T follicular helper cell (primary cell): ENCODE measurements around the gene KEAP1.
A peak's percentile ranks its signal among the peaks of the same experiment; 100 is the strongest.
"Not testable (repeated sequence)": the region's sequence is repeated elsewhere in the genome, so short reads cannot be mapped to it uniquely, and the experiment has no call there.

Source experiments
- DNase-seq: peaks from one replicate; pipeline ENCODE4 v3.0.0-alpha.2; 2020; ENCODE audit warnings: low read depth
- total RNA-seq, 2 experiments: gene quantifications; one replicate each; lab custom pipeline; 2026; lab: John Stamatoyannopoulos, UW

Gene KEAP1
- total RNA-seq = 74.6 to 107 reads per million in 2 experiments

- DNase-seq = no peak
Observed at GRCh38 chr19:10503002-10503789, at the start of gene KEAP1. Gene KEAP1 (minus strand): TSS chr19:10503356. CDS start chr19:10500033, 3,323 bp downstream.

DNA sequence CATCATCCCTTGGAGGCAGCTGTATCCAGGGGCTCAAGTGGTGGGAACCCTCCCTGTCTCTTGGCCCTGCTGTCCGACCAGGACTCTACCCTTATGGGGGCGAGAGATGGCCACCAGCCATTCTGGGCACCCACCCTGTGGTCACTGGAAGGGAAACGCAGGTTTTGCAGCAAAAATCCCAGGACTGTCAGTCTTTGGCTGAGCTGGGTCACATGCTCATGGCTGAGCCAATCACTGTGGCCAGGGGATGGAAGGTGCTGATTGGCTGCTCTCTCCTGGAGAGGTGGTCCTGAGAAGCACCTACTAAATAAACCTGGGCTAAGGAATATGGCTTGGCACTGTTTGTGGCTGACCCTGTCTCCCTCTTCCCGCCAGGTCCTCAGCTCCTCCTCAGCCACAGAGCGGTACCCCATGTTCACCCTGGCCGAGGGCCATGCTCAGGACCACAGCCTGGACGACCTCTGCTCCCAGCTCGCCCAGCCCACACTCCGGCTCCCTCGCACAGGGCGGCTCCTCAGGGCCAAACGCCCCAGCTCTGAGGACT, 49.4 kb upstream of the KEAP1 start:
- DNase-seq = no peak

- no peak for DNase-seq
Observed at GRCh38 chr19:10551698-10552301, 48.6 kb upstream of the KEAP1 start.

DNA sequence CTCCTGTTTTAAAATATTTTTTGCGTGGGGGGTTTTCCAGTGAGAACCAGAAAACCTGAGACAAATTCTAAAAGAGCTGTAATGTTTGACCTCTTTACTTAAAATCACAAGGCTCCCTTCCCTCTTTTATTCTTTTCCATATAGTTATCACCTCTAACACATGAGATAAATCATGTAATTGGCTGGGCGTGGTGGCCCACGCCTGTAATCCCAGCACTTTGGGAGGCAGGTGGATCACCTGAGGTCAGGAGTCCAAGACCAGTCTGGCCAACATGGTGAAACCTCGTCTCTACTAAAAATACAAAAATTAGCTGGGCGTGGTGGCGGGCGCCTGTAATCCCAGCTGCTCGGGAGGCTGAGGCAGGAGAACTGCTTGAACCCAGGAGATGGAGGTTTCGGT, 47.9 kb upstream of the KEAP1 start:
- DNase-seq = not testable (repeated sequence)

GRCh38 chr19:10550336-10550735, 47.2 kb upstream of the KEAP1 start:
- no peak for DNase-seq

GRCh38 chr19:10549733-10550132, 46.6 kb upstream of the KEAP1 start:
- DNase-seq = no peak

GRCh38 chr19:10548746-10549276, 45.7 kb upstream of the KEAP1 start:
- DNase-seq = no peak

DNA sequence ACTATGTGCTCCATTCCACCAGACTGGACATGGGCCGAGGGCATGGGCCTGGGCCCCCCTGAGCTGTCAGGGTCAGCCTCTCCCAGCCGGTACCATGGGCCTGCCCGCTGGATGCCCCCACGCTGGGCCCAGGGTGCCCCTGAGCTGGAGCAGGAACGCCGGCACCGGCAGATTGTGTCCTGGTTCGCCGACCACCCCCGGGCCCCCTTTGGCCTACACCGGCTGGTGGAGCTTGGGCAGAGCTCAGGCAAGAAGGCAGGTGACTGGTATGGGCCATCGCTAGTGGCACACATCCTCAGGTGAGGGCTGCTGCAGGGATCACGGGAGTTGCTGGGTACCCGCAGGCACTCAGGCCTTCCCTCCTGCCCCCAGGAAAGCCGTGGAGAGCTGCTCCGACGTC, 43.7 kb upstream of the KEAP1 start:
- no peak for DNase-seq

DNA sequence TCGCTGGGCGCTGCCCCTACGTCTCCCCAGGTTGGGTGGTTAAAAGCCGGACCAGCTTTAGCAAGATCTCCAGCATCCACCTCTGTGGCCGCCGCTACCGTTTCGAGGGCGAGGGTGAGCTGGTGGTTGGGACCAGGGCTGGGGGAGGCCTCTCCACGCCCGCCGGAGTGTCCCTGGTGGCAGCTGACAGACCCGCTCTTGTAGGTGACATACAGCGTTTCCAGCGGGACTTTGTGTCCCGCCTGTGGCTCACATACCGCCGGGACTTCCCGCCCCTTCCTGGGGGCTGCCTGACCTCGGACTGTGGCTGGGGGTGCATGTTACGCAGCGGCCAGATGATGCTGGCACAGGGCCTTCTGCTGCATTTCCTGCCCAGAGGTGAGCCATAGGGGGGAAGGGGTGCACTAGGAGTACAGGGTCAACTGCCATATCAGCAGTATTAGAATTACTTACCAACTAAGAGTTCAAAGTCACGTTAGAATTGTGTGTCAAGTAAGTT, 41.6 kb upstream of the KEAP1 start:
- no peak for DNase-seq

- DNase-seq = no peak
Observed at GRCh38 chr19:10544242-10544752, 41.1 kb upstream of the KEAP1 start.

DNA sequence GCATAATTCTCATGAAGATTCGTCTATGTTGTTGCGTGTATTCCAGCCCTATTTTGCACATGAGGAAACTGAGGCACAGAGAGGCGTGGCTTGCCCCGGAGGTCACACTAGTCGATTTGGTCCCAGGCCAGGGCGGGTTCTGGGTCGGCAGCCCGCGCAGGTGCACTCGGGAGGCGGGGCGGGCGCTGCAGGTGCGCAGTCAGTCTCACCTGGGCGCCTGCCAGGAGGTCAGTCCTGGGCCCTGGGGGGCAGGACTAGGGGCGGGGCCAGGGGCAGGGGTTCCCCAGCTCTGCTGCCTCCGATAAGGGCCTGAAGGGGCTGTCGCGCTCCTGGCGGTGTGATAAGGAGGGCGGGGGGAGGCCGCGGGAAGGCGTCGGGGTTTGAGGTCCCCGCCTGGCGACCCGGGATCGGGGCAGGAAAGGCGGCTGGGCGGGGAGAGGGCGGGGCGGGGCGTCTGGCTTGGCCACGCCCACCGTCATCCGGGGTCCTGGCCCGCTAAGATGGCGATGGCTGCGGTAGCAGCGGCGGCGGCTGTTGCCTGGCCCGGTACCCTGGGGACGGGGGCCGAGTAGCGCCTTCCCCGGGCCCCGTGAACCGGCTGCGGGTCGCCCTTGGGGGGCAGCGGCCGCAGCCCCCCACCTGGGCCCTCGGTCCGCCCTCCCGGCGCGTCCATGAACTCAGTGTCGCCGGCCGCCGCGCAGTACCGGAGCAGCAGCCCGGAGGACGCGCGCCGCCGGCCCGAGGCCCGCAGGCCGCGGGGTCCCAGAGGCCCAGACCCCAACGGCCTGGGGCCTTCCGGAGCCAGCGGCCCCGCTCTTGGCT, 40.5 kb upstream of the KEAP1 start, which contains the start of gene ATG4D:
Gene ATG4D (plus strand): TSS at position 485 of the 822 bp plus-strand sequence. CDS start 187 bp downstream, at position 672.
- peak; percentile 76 for DNase-seq

DNA sequence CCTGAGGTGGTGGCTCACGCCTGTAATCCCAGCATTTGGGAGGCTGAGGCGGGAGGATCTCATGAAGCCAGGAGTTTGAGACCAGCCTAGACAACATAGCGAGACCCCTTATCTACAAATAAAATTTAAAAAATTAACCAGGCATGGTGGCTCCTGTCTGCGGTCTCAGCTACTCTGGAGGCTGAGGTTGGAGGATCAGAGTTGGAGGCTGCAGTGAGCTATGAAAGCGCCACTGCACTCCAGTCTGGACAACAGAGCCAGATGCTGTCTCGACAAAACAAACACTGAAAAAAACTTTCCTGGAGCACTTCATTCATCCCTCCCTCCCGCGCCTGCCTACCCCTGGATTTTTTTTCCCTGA, 39.9 kb upstream of the KEAP1 start:
- DNase-seq = no peak

- DNase-seq = not testable (repeated sequence)
Observed at GRCh38 chr19:10539016-10539415, 35.9 kb upstream of the KEAP1 start.

- DNase-seq = no peak
Observed at GRCh38 chr19:10538204-10538983, 35.2 kb upstream of the KEAP1 start.

GRCh38 chr19:10537668-10538067, 34.5 kb upstream of the KEAP1 start:
- DNase-seq = no peak

DNA sequence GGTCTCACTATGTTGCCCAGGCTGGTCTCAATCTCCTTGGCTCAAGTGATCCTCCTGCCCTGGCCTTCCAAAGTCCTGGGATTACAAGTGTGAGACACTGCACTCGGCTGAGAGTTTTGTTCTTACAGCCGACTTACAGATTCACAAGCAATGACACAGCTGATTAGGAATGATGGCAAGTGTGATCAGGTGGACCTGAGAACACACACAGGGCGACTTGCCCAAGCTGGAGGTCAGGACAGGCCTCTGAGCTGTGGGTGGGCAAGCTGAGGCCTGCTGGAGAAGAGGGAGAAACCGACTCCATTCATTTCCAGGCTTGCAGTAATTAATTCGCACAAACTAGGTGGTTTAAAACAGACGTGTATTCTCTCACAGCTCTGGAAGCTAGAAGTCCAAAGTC, 32.5 kb upstream of the KEAP1 start:
- DNase-seq = no peak

GRCh38 chr19:10533646-10534386, 30.7 kb upstream of the KEAP1 start:
- DNase-seq = no peak

- no peak for DNase-seq
Observed at GRCh38 chr19:10532457-10532856, 29.3 kb upstream of the KEAP1 start.

DNA sequence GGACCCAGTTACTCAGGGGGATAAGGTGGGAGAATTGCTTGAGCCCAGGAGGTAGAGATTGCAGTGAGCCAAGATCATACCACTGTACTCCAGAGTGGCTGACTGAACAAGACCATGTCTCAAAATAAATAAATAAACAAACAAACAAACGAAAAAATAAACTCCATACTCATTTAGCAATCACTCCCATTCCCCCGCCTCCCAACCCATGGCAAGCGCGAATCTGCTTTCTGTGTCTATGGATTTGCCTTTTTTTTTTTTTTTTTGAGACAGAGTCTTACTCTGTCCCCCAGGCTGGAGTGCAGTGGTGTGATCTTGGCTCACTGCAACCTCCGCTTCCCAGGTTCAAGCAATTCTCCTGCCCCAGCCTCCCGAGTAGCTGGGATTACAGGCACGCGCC, 23.7 kb upstream of the KEAP1 start:
- DNase-seq = not testable (repeated sequence)

- DNase-seq = no peak
Observed at GRCh38 chr19:10525636-10526035, 22.5 kb upstream of the KEAP1 start.
